ENCODE results near the gene SIGMAR1. TPM values are rescaled to one million over a fixed set of nuclear protein-coding genes. Genes with fewer than 3 reads are reported as not detected.

Gene SIGMAR1
- total RNA-seq, 1 donor from 2014 or later = 73.2 TPM

DNA sequence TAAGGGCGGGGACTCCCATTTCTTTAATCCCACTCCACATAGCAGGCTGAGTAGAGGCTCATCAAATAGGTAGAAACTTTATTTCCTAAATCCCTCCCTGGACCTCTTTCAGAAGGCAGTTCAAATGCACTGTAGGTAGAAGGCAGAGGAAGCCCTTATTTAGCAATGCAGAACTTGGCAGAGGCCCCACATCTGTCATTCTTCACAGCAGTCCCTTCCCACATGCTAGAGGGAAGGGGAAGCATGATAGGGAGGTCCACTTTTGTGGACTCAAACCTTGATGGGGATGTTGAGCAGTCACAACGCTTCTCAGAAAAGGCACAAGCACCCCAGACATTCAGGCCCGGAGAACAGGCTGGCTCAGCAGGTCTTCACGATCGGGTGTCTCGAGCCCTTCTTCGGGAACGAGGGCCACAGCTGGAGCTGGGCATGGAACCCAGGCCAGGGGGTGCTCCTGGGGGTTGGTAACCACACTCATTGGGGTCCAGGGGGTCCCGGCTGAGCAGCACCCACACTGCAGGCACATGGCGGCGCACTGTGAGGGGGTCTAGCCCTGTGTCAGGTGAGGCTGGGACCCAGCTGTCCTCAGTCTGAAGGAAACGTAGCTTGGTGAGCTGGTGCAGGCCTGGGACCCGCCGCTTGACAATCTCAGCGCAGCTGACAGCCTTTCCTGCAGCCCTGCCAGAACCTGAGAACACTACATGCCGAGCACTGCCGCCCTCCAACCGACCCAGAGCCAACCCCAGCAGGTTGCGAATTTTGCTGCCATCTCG, 27.0 kb downstream of the SIGMAR1 start:
- Histone ChIP-seq H3K9ac (ENCODE audit: low read length) (peak overlapping the region; percentile 97), H3K36me3 (ENCODE audit: insufficient read depth, low read length) (no peaks in the 10 kb centered on the region), H3K4me1 (ENCODE audit: insufficient read depth, low read length) (peaks cover 15% of the 10 kb centered on the region), H4K20me1 (ENCODE audit: insufficient read depth, low read length) (peaks cover 3% of the 10 kb centered on the region), H2AFZ (ENCODE audit: low read depth, low read length) (no peak overlapping the region), H3K9me3 (ENCODE audit: insufficient read depth, low read depth, low read length) (no peaks in the 10 kb centered on the region), H3K27me3 (ENCODE audit: insufficient read depth, low read length) (peaks cover 6% of the 10 kb centered on the region), H3K27ac (ENCODE audit: low read depth, low read length) (no peak overlapping the region), H3K4me2 (ENCODE audit: low read length) (peak overlapping the region; percentile 100), H3K79me2 (ENCODE audit: insufficient read depth, low read length) (peaks cover 12% of the 10 kb centered on the region), H3K4me3 (ENCODE audit: insufficient read depth, low read depth, low read length) (no peak overlapping the region)
- FAIRE-seq (no peak), DNase-seq (ENCODE audit: low read depth) (no peak)
- Mint-ChIP-seq H3K36me3 (ENCODE audit: low read depth, unreplicated experiment) (peaks cover 13% of the 10 kb centered on the region), H3K27ac (ENCODE audit: unreplicated experiment) (no peak overlapping the region), H3K27me3 (ENCODE audit: low read depth, unreplicated experiment) (peaks cover 2% of the 10 kb centered on the region), H3K4me1 (ENCODE audit: low read depth, unreplicated experiment) (peaks cover 6% of the 10 kb centered on the region), H3K9me3 (ENCODE audit: unreplicated experiment) (no peaks in the 10 kb centered on the region), H3K4me3 (ENCODE audit: unreplicated experiment) (peak overlapping the region; percentile 95)
- TF ChIP-seq, protein P1, sequence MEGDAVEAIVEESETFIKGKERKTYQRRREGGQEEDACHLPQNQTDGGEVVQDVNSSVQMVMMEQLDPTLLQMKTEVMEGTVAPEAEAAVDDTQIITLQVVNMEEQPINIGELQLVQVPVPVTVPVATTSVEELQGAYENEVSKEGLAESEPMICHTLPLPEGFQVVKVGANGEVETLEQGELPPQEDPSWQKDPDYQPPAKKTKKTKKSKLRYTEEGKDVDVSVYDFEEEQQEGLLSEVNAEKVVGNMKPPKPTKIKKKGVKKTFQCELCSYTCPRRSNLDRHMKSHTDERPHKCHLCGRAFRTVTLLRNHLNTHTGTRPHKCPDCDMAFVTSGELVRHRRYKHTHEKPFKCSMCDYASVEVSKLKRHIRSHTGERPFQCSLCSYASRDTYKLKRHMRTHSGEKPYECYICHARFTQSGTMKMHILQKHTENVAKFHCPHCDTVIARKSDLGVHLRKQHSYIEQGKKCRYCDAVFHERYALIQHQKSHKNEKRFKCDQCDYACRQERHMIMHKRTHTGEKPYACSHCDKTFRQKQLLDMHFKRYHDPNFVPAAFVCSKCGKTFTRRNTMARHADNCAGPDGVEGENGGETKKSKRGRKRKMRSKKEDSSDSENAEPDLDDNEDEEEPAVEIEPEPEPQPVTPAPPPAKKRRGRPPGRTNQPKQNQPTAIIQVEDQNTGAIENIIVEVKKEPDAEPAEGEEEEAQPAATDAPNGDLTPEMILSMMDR (IDR thresholded peaks at IDR 0.05; ENCODE audit: insufficient read depth, low read depth, low read length) = no peak
- TF ChIP-seq EZH2 (IDR thresholded peaks at IDR 0.05; ENCODE audit: insufficient read depth, low read length) = no peak

DNA sequence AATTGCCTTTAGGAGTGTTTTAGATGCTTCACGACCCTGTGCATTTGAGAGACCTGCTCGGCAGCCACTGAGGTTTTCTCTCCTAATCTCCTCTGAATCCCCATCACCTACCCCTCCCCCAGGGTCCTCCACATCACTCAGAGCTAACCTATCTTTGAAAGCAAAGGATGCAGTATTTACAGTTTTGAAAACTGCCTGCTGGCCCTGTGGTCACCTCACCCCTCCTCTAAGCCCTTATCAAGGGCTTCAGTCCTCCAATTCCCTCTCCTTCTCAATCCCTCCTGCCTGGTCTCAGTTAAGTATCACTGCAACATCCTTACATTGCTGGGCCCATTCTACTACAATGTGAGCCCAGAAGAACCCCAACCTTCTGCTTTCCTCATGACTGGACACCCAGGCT, 30.3 kb downstream of the SIGMAR1 start:
- no peak overlapping the region for H3K27ac Mint-ChIP-seq (ENCODE audit: unreplicated experiment)
- peaks cover 6% of the 10 kb centered on the region for H3K27me3 ChIP-seq (ENCODE audit: insufficient read depth, low read length)
- H3K36me3 ChIP-seq (ENCODE audit: insufficient read depth, low read length) = no peaks in the 10 kb centered on the region
- H3K27me3 Mint-ChIP-seq (ENCODE audit: low read depth, unreplicated experiment) = peaks cover 7% of the 10 kb centered on the region
- H2AFZ ChIP-seq (ENCODE audit: low read depth, low read length) = no peak overlapping the region
- DNase-seq (ENCODE audit: low read depth) (no peak), FAIRE-seq (no peak)
- H3K27ac ChIP-seq (ENCODE audit: low read depth, low read length) = no peak overlapping the region
- no peaks in the 10 kb centered on the region for H3K9me3 Mint-ChIP-seq (ENCODE audit: unreplicated experiment)
- no peak overlapping the region for H3K4me3 ChIP-seq (ENCODE audit: insufficient read depth, low read depth, low read length)
- H3K9ac ChIP-seq (ENCODE audit: low read length) = no peak overlapping the region
- H3K4me2 ChIP-seq (ENCODE audit: low read length) = no peak overlapping the region
- peaks cover 12% of the 10 kb centered on the region for H3K79me2 ChIP-seq (ENCODE audit: insufficient read depth, low read length)
- H4K20me1 ChIP-seq (ENCODE audit: insufficient read depth, low read length) = peaks cover 8% of the 10 kb centered on the region
- peaks cover 6% of the 10 kb centered on the region for H3K4me1 Mint-ChIP-seq (ENCODE audit: low read depth, unreplicated experiment)
- H3K4me1 ChIP-seq (ENCODE audit: insufficient read depth, low read length) = peaks cover 11% of the 10 kb centered on the region
- no peaks in the 10 kb centered on the region for H3K9me3 ChIP-seq (ENCODE audit: insufficient read depth, low read depth, low read length)
- peaks cover 5% of the 10 kb centered on the region for H3K36me3 Mint-ChIP-seq (ENCODE audit: low read depth, unreplicated experiment)
- H3K4me3 Mint-ChIP-seq (ENCODE audit: unreplicated experiment) = no peak overlapping the region
- TF ChIP-seq, protein P1 (IDR thresholded peaks at IDR 0.05; ENCODE audit: insufficient read depth, low read depth, low read length) = no peak
- TF ChIP-seq EZH2 (IDR thresholded peaks at IDR 0.05; ENCODE audit: insufficient read depth, low read length) = no peak

DNA sequence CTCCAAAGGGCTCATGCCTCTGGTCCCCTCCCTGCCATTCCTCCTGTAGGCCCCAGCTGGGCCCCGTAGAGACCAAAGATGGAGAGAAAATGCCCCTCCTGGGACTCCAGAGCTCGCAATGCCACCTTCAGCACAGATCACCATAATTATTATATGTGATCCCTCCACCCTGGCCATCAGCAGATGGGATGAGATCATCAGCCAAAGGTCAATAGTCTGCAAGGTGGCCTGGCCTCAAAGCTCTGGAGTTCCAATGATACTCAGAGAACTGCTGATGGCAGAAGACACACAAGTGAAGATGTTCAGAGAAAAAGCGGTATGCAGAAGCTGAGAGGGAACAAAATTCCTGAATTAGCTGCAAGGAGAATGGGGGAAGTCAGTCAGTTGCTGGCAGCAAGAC, 30.7 kb downstream of the SIGMAR1 start:
- no peak overlapping the region for H3K4me2 ChIP-seq (ENCODE audit: low read length)
- H2AFZ ChIP-seq (ENCODE audit: low read depth, low read length) = no peak overlapping the region
- no peak overlapping the region for H3K9ac ChIP-seq (ENCODE audit: low read length)
- H3K4me1 Mint-ChIP-seq (ENCODE audit: low read depth, unreplicated experiment) = peaks cover 6% of the 10 kb centered on the region
- peaks cover 6% of the 10 kb centered on the region for H3K27me3 ChIP-seq (ENCODE audit: insufficient read depth, low read length)
- no peak overlapping the region for H3K4me3 Mint-ChIP-seq (ENCODE audit: unreplicated experiment)
- H3K36me3 Mint-ChIP-seq (ENCODE audit: low read depth, unreplicated experiment) = peaks cover 5% of the 10 kb centered on the region
- FAIRE-seq (no peak), DNase-seq (ENCODE audit: low read depth) (no peak)
- H3K36me3 ChIP-seq (ENCODE audit: insufficient read depth, low read length) = no peaks in the 10 kb centered on the region
- H3K27me3 Mint-ChIP-seq (ENCODE audit: low read depth, unreplicated experiment) = peaks cover 7% of the 10 kb centered on the region
- peaks cover 8% of the 10 kb centered on the region for H4K20me1 ChIP-seq (ENCODE audit: insufficient read depth, low read length)
- H3K27ac ChIP-seq (ENCODE audit: low read depth, low read length) = no peak overlapping the region
- no peak overlapping the region for H3K27ac Mint-ChIP-seq (ENCODE audit: unreplicated experiment)
- no peak overlapping the region for H3K4me3 ChIP-seq (ENCODE audit: insufficient read depth, low read depth, low read length)
- TF ChIP-seq, protein P1 (IDR thresholded peaks at IDR 0.05; ENCODE audit: insufficient read depth, low read depth, low read length) = no peak
- no peak for TF ChIP-seq EZH2 (IDR thresholded peaks at IDR 0.05; ENCODE audit: insufficient read depth, low read length)
- H3K4me1 ChIP-seq (ENCODE audit: insufficient read depth, low read length) = peaks cover 9% of the 10 kb centered on the region
- peaks cover 12% of the 10 kb centered on the region for H3K79me2 ChIP-seq (ENCODE audit: insufficient read depth, low read length)
- no peaks in the 10 kb centered on the region for H3K9me3 ChIP-seq (ENCODE audit: insufficient read depth, low read depth, low read length)
- H3K9me3 Mint-ChIP-seq (ENCODE audit: unreplicated experiment) = no peaks in the 10 kb centered on the region

Measured in astrocyte (in vitro differentiated cells and primary cell).